Erythroblast (primary cell): ENCODE results near the gene RHOBTB3.

ENCODE experiments used
- GATA1 ChIP-seq: IDR thresholded peaks from 2 replicates; pipeline ENCODE4 v1.6.1; 2011; ENCODE audit warnings: low read depth, mild to moderate bottlenecking, control low read depth, low read length, moderate library complexity
- POLR2A ChIP-seq: IDR thresholded peaks from 2 replicates; pipeline ENCODE4 v1.6.1; 2011; ENCODE audit warnings: mild to moderate bottlenecking, low read length

GRCh38 chr5:95682891-95683290 lies 48.2 kb upstream of the RHOBTB3 start, which contains the start of gene SPATA9:
- no peak for TF ChIP-seq POLR2A
- no peak for TF ChIP-seq GATA1
